Erythroblast (primary cell): ENCODE data around the gene GMCL1.

Experiments used
- GATA1 ChIP-seq: IDR thresholded peaks from 2 replicates; pipeline ENCODE4 v1.6.1; 2011; ENCODE audit warnings: low read depth, mild to moderate bottlenecking, control low read depth, low read length, moderate library complexity
- POLR2A ChIP-seq: IDR thresholded peaks from 2 replicates; pipeline ENCODE4 v1.6.1; 2011; ENCODE audit warnings: mild to moderate bottlenecking, low read length

DNA sequence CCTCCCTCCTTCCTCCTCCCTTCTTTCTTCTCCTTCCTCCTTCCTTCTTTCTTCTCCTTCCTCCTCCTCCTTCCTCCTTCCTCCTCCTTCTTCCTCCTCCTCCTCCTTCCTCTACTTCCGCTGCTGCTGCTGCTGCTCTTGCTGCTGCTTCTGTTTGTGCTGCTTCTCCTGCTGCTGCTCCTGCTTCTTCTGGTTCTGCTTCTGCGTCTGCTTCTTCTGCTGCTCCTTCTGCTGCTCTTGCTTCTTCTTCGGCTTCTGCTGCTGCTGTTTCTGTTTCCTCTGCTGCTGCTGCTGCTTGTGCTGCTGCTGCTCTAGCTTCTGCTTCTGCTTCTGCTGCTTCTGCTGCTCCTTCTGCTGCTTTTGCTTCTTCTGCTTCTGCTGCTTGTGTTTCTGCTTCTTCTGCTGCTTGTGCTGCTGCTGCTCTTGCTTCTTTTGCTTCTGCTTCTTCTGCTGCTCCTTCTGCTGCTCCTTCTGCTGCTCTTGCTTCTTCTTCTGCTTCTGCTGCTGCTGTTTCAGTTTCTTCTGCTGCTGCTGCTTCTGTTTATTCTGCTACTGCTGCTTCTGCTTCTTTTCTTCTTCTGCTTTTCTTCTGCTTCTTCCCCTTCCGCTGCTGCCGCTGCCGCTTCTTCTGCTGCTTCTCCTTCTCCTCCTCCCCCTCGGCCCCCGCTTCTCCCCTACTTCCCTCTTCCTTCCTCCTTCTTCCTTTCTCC is 72.9 kb downstream of the GMCL1 start:
- TF ChIP-seq POLR2A (no peak), GATA1 (no peak)
